Stimulated activated CD8-positive, alpha-beta memory T cell treated with anti-CD3 and anti-CD28 coated beads, Interleukin-4, amount 100 ng/mL, for 4 hours (primary cell): ENCODE data around the gene PVALB.

Experiments
- DNase-seq, 2 donors: peaks; one replicate each; pipeline ENCODE4 v3.0.0-alpha.2; 2020; ENCODE audit warnings: low read depth in 2 of 2, low spot score in 1 of 2

PVALB gene

GRCh38 chr22:36775586-36775963, 41.3 kb downstream of the PVALB start:
- no peak for DNase-seq

GRCh38 chr22:36773935-36774334, 42.9 kb downstream of the PVALB start:
- no peak for DNase-seq

- DNase-seq: no peak
These were observed 44.4 kb downstream of the PVALB start for GRCh38 chr22:36772451-36772850.

DNA sequence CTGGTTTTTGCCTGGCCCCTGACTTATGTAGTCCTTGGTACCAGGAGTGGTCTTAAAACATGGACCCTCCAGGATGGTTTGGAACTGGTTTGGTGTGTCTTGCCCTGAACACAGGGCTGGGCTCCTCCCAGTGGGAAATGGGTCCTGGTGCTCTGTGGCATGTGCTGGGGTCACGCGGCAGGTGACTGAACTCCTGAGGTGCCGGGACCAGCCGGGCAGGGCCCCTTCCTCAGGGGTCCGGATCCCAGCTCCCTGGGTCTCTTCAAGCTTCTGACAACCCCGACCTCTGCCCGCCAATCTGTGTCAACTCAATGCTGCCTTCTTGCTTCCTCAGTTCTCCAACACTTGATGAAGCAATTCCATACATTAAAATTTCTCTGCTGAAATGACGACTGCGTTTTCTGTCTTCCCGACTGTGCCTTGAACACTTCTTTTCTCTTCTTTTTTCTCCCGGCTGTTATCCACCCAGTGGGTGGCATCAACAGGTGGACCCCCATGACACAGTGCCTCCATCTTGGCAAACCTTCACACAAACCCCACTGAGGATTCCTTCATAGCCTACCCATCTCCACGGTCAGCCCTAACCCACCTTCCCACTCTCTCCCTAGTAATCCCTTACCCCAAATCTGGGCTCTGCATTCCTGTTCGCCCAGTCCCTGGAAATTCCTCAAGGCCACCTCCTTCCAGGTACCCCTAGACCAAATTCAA, 45.3 kb downstream of the PVALB start:
- no peak for DNase-seq

- DNase-seq: no peak
These were observed 46.2 kb downstream of the PVALB start for GRCh38 chr22:36770513-36771231.

DNA sequence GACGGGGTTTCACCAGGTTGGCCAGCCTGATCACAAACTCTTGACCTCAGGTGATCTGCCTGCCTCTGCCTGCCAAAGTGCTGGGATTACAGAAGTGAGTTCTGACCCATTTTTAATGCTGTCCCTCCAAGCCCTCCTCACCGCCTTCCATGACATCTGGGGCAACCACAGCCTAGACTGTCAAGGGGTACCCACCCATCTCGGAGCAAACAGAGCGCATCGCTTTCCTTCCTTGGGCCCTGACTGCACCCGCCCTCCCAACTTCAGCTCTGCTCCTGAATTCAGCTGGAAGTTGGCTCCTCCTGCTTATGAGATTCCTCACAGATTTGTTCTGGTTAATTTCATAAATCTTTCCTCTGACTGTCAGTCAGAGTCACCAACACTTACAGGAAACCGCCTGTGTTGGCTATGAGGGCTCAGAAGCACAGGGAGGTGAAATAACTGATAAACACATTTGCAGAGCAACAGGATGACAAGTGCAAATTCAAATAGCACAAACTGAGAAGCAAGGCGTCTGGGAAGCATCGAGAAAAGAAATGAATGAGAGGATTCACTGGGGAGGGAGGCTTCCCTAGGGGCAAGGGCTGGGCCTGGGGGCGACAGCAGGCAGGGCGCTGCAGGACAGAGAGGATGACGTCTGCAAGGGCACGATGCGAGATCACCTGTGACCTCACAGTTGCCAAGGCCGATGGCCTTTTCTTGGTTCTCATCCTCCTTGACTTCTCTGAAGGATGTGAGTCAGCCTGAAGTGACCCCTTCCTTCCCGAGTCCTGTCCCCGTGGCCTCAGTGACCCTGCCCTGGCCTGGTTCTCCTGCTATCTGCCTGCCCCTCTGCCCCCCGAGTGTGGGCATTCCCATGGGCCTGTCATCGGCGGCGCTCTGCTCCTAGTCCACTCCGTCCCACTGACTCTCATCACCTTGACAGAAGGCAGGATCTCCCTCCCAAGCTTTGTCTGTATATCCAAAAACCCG, 47.0 kb downstream of the PVALB start:
- DNase-seq: no peak

GRCh38 chr22:36768616-36769015, 48.2 kb downstream of the PVALB start:
- no peak for DNase-seq

DNA sequence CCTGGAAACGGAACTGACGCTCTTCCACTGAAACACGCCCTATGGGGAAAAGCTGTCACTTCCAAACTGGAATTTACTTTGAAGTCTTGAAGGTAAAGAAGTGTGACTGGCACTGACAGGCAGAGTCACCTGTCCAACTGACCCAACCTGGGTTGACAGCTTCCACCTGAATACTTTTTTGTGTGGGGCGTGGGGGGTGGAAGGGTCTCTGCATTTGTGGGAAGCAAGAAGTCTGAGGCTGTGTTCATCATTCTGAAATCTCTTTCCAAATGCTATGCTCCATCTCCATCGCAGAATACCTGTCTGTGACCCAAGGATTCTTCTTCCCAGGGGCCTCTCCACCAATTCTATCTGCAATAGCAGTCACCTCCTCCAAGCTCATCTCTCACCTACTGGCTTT, 48.7 kb downstream of the PVALB start:
- DNase-seq: no peak

DNA sequence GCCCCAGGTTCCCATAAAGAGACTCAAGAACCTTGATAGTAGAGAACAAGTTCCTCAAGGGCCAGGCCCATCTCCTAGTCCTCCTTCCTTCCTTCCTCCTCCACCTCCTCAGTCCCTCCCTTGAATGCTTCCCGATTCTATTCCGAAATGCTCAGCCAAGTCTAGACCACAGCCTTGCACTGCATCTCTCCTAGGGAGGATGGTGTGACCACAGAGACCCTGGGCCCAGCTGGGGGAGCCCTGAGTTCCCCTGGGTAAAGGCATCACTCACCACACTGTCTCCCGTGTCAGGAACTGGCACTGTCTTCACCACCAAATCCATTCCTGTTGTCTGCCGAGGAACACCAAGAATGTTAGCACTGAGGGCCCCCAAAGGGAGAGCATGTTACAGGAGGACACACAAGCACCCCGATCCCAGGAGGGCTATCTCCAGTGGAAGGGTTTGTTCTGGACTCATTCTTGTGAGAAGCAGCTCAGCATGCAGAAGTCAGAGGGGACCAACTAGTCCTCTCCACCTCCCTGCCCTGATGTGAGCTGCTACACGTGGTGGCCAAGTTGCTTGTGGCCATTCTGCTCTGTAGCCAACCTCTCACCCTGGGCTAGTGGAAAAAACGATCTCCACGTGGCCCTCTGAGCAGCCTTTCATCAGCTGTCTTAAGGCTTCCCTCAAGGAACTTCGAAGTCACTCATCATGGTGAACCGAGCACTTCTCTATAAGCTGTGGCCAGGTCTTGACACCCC, 49.6 kb downstream of the PVALB start:
- no peak for DNase-seq

- no peak for DNase-seq
These were observed 50.8 kb downstream of the PVALB start for GRCh38 chr22:36765943-36766450.

DNA sequence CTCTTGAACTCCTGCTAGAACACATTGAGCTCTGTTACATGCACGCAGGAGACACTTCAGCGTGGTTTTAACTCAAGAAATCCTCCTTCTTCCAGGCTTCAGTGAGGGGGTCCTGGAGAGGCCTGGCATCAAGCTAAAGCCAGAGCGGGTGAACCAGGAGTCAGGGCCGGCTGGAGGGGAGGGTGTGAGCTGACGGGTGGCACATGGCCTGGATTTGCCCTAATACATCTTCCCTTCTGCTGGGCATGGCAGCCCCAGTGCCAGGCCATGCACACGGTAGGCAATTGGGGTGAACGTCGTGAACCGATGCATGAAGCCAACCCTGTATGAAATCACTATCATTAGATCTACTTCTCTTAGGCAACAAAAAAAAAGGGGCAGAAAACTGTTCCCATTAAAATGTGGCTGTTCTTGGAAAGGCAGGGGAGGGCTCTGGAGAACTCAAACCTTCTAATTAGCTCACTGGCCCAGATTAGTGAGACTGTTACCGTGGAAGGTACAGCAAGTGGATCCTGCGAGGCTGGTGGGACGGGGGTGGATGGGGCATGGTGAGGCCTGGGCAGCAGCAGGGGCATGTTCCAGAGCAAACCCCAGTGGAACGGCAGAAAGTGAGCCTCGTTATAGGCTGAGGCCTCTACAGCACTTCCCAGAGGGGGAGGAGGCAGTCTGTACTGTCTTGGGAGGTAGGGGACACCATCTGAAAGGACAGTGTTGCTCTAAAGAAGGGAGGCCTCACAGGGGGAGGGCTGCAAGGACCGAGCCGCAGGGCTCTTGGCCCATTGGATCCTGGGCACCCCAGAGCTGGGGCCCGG, 51.5 kb downstream of the PVALB start:
- no peak for DNase-seq

GRCh38 chr22:36764641-36765040, 52.2 kb downstream of the PVALB start:
- DNase-seq: no peak

GRCh38 chr22:36764060-36764459, 52.8 kb downstream of the PVALB start:
- no peak for DNase-seq

DNA sequence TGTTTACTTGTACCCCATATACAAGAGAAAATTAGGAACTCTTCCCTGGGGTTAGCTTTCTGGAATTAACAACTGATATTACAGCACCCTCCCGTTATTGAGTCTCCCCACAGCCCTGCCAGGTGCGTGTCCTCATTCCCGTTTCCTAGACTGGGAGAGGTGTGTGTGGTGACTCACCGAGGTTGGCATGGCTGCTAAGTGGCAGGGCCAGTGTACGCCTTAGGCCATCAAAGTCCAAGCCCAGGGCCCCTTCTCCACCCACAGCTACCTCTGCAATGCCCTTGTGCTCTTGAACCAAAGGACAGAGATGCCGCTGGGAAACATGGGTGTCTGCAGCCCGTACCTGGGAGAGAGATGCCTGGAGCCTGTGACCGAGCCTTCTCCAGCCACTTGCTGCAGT, 53.3 kb downstream of the PVALB start:
- no peak for DNase-seq

DNA sequence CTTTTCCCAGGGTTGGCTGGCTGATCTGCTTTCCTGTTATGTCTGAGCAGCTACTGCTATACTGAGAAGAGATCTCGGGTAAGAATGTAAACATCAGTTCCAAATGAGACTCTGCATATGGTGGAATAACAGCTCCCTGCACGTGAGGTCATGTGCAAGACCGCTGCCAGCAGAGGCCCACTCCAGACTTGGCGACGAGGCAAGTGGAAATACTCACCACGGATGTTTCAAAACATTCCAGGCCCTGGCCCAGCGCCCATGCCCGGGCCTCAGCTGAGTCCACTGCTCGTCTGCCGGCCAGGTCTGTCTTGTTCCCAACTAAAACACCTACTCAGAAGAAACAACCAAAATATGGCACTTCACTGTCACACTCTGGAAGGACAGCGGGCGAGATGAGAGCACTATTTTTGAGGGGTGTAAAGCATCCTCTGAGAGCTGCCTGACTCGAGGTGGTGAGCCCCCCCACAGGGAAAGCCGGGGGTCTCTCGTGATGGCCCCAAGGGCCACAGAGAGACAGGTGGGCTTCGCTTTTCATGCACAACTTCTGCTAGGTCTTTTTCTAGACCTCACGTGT, 54.1 kb downstream of the PVALB start:
- DNase-seq: no peak

GRCh38 chr22:36761553-36762240, 55.1 kb downstream of the PVALB start:
- no peak for DNase-seq

- DNase-seq: no peak
These were observed 56.0 kb downstream of the PVALB start for GRCh38 chr22:36760786-36761185.

GRCh38 chr22:36759481-36760159, 57.2 kb downstream of the PVALB start:
- DNase-seq: no peak
